Kidney (tissue), 14 donors: ENCODE data around the gene STPG2. TPM values are rescaled to one million over a fixed set of nuclear protein-coding genes. Genes with fewer than 3 reads are reported as not detected.
A peak's percentile ranks its signal among the peaks of the same experiment; 100 is the strongest.

ENCODE experiments used
- DNase-seq, 5 donors: peaks; one replicate each; pipeline ENCODE4 v3.0.0-alpha.2; 2013 to 2020
- FAIRE-seq: peaks from 2 replicates; lab custom pipeline; 2012; peaks lifted over from hg19 to GRCh38; lab: Jason Lieb, UNC
- H3K27ac ChIP-seq, 2 donors: one replicate each; pipeline ENCODE4 v1.7.0; 2013; ENCODE audit warnings: low read depth in 2 of 2, low read length in 2 of 2, inconsistent platforms in 1 of 2
- H3K27me3 ChIP-seq: one replicate; pipeline ENCODE4 v1.7.1; 2013; ENCODE audit warnings: low read length, inconsistent platforms; ENCODE audit not compliant: control insufficient read depth, insufficient read depth
- H3K36me3 ChIP-seq, 3 donors: one replicate each; pipeline versions ENCODE4 v1.7.0 to v1.7.1; 2013; ENCODE audit warnings: low read length in 3 of 3, control low read depth in 1 of 3, inconsistent platforms in 1 of 3; ENCODE audit not compliant: insufficient read depth in 3 of 3, control insufficient read depth in 2 of 3
- H3K4me1 ChIP-seq, 3 donors: one replicate each; pipeline versions ENCODE4 v1.7.0 to v1.7.1; 2013; ENCODE audit warnings: low read length in 3 of 3, inconsistent platforms in 1 of 3, low read depth in 1 of 3; ENCODE audit not compliant: control insufficient read depth in 2 of 3, insufficient read depth in 2 of 3
- H3K4me3 ChIP-seq, 3 donors: one replicate each; pipeline versions ENCODE4 v1.7.0 to v1.8.1; 2013; ENCODE audit warnings: low read length in 3 of 3, control low read depth in 1 of 3, inconsistent platforms in 1 of 3
- H3K9ac ChIP-seq, 3 donors: one replicate each; pipeline versions ENCODE4 v1.7.0 to v1.7.1; 2013; ENCODE audit warnings: low read length in 3 of 3, control low read depth in 1 of 3, inconsistent platforms in 1 of 3
- H3K9me3 ChIP-seq, 3 donors: one replicate each; pipeline versions ENCODE4 v1.7.0 to v1.7.1; 2013; ENCODE audit warnings: low read length in 3 of 3, control low read depth in 1 of 3, inconsistent platforms in 1 of 3; ENCODE audit not compliant: control insufficient read depth in 2 of 3, insufficient read depth in 1 of 3
- intact Hi-C: fragments of 100-400 bp; cut with DNase I; formaldehyde crosslinking; loops from one replicate; pipeline ENCODE4 v1.11.1; 2022
- polyA plus RNA-seq: library from polyadenylated mRNA; stranded (reverse); fragments of 350-450 nt; fragmentation: Illumina TruSeq; extraction: RNeasy Lipid Tissue Mini Kit (QIAGEN cat#74804); gene quantifications from one replicate; pipeline ENCODE4 v1.2.3, GENCODE V29; 2014; ENCODE audit warnings: low read depth, low replicate concordance; ENCODE audit not compliant: insufficient read depth
- total RNA-seq: library from RNA; stranded (reverse); fragmentation: NEBNext Ultra II Directional; extraction: Animal tissue kit (Norgen Biotek cat#: 25700); gene quantifications from one replicate; pipeline ENCODE4 v1.2.1, GENCODE V29; 2021
- TF ChIP-seq, protein P1 (sequence below): IDR thresholded peaks from 3 replicates; pipeline ENCODE4 v1.5.1; 2012; ENCODE audit warnings: mild to moderate bottlenecking, moderate library complexity, borderline replicate concordance; ENCODE audit not compliant: insufficient read depth; ENCODE audit errors: extremely low read depth
- donor health status: control.
- donor health status: control.
- donor health status: control.
- donor health status: control.
- donor health status: control.
- donor health status: DM: yes; HTN: yes; CAD: no.
- donor health status: Normal renal cell carcinoma (clear cell type).

Gene STPG2
- total and polyA plus RNA-seq, 2 donors from 2014 or later: 0.43 to 1.1 TPM

DNA sequence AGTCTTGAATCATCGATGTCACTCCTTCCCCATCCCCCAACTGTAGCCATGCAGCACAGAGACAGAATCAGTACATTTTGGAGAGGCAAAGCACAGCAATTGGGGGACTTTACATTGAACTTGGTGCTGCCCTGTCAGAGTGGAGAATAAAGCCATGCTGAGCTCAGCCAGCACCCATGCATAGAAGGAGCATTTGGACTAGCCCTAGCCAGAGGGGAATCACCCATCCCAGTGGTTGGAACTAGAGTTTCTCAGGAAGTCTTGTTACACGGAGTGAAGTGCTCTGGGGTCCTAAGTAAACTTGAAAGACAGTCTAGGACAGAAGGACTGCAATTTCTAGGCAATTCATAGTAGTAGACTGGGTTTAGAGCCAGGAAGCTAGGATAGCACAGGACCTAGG lies 49.6 kb downstream of the STPG2 start:
- Histone ChIP-seq H3K27ac (no peak overlapping the region), H3K9me3 (no peaks in the 10 kb centered on the region), H3K4me1 (no peaks in the 10 kb centered on the region), H3K9ac (no peak overlapping the region), H3K4me3 (no peak overlapping the region), H3K27me3 (no peaks in the 10 kb centered on the region), H3K36me3 (no peaks in the 10 kb centered on the region)
- intact Hi-C loops: no loop called here
- TF ChIP-seq, protein P1, sequence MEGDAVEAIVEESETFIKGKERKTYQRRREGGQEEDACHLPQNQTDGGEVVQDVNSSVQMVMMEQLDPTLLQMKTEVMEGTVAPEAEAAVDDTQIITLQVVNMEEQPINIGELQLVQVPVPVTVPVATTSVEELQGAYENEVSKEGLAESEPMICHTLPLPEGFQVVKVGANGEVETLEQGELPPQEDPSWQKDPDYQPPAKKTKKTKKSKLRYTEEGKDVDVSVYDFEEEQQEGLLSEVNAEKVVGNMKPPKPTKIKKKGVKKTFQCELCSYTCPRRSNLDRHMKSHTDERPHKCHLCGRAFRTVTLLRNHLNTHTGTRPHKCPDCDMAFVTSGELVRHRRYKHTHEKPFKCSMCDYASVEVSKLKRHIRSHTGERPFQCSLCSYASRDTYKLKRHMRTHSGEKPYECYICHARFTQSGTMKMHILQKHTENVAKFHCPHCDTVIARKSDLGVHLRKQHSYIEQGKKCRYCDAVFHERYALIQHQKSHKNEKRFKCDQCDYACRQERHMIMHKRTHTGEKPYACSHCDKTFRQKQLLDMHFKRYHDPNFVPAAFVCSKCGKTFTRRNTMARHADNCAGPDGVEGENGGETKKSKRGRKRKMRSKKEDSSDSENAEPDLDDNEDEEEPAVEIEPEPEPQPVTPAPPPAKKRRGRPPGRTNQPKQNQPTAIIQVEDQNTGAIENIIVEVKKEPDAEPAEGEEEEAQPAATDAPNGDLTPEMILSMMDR: no peak
- FAIRE-seq (no peak), DNase-seq (no peak)

DNA sequence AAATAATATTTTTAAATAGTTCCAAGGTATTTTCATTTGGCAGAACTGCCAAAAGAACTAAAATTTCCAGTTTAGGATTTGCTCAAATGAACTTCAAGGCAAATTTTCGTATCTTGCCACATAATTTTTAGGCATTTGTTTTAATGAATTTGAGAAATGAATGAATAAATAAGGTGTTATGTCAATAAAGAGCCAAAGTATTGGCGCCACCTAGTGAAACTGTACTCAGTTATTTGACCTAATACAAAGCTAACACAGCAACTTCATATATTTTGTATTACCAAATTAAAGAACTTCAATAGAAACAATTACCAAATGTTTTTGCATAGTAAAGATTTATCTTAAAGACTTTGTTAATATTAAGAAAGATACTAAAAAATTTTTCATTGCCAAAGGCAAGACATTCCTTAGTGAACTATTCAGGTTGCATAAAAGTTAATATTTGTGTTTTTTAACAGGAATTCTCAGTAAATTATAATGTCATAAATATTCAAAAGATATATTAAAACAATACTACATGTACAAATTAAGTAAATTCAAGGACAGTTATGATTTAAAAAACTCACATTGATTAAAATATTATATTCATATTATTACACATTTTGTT lies 50.3 kb downstream of the STPG2 start:
- intact Hi-C loops: no loop called here
- peak in 2 of 5 donors; percentile 28 to 32 for DNase-seq

DNA sequence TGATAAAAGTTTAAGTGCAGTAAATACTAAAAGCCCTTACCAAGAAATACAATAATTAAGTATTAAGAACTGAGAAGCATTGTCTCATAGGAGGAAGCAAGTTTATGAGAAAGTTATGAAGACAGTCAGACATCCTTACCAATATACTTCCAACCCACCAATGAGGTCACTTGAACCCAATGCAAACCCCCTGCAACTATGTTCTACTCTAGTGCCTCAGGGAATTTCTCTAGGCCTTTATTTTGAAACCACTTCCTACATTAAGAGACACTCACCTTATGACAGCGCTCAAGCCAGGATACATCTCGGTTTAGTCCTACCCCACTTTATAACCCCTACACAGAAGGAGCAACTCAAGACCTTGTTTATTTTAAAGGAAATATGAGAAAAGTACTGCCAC lies 61.3 kb downstream of the STPG2 start:
- no peak for FAIRE-seq

More for the DNA sequence above, 50.3 kb downstream of the STPG2 start:
- no peaks in the 10 kb centered on the region for H3K27me3 ChIP-seq
- no peak overlapping the region for H3K27ac ChIP-seq
- H3K36me3 ChIP-seq: no peaks in the 10 kb centered on the region
- H3K9ac ChIP-seq: no peak overlapping the region
- H3K4me3 ChIP-seq: no peak overlapping the region
- H3K9me3 ChIP-seq: no peaks in the 10 kb centered on the region
- no peak for FAIRE-seq
- H3K4me1 ChIP-seq: no peaks in the 10 kb centered on the region
- TF ChIP-seq, protein P1: peak; percentile 11

More for the DNA sequence above, 61.3 kb downstream of the STPG2 start:
- H3K4me3 ChIP-seq: no peak overlapping the region
- no peaks in the 10 kb centered on the region for H3K36me3 ChIP-seq
- H3K27me3 ChIP-seq: no peaks in the 10 kb centered on the region
- no peaks in the 10 kb centered on the region for H3K4me1 ChIP-seq
- no peak overlapping the region for H3K27ac ChIP-seq
- no peaks in the 10 kb centered on the region for H3K9me3 ChIP-seq
- TF ChIP-seq, protein P1: no peak
- DNase-seq: no peak
- no peak overlapping the region for H3K9ac ChIP-seq
- intact Hi-C loops: no loop called here
